ENCODE results near the gene F12. TPM values are rescaled to one million over a fixed set of nuclear protein-coding genes. Genes with fewer than 3 reads are reported as not detected.

The F12 gene
- total RNA-seq, 1 experiment from 2014 or later: 13.4 TPM

DNA sequence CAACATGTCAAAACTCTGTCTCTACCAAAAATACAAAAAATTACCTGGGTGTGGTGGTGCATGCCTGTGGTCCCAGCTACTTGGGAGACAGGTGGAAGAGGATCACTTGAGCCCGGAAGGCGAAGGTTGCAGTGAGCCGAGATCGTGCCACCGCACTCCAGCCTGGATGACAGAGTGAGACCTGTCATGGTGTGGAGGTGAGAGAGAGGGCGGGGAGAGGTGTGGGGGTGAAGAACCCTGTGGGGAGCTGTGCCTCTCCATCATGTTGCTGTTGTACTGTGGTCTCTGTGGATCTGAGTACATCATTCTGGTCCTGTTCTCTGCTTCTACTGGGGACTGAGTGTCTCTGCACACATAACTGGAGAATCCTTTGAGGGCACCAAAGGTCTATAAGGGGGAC is 36.5 kb downstream of the F12 start:
- Histone ChIP-seq H3K27ac (ENCODE audit: low read length) (no peak overlapping the region), H3K9me3 (ENCODE audit: control insufficient read depth, insufficient read depth, low read depth, low read length) (no peaks in the 10 kb centered on the region), H3K4me1 (ENCODE audit: control insufficient read depth, insufficient read depth, low read length) (no peaks in the 10 kb centered on the region), H3K36me3 (ENCODE audit: control insufficient read depth, insufficient read depth, low read length) (no peaks in the 10 kb centered on the region; the same call in 1 of the 2 replicates), H3K27me3 (ENCODE audit: control insufficient read depth, insufficient read depth, low read length) (no peaks in the 10 kb centered on the region), H3K4me3 (ENCODE audit: low read depth in 2 of 2, low read length in 2 of 2) (no peak overlapping the region)
- ChIA-PET CTCF (interaction anchor here (1.2 kb wide), 1 partner anchor 10 kb away, joined by 5 read pairs; no protein-coding TSS in a partner anchor), POLR2A (no interaction called here)
- in situ Hi-C loops (cut with HindIII; ENCODE audit: low pct_unique_long_range_greater_than_20kb, low sequenced_read_pairs): no loop called here
- intact Hi-C loops (cut with micrococcal nuclease; ENCODE audit: unreplicated experiment): no loop called here
- no TSS peak for BruUV-seq (replicated peaks)
- DNase-seq (ENCODE audit: low read depth, low spot score): no peak
- ATAC-seq: no peak
- no peak for TF ChIP-seq POLR2AphosphoS5 (IDR thresholded peaks at IDR 0.05; ENCODE audit: low read depth, low read length)
- TF ChIP-seq, protein P1, sequence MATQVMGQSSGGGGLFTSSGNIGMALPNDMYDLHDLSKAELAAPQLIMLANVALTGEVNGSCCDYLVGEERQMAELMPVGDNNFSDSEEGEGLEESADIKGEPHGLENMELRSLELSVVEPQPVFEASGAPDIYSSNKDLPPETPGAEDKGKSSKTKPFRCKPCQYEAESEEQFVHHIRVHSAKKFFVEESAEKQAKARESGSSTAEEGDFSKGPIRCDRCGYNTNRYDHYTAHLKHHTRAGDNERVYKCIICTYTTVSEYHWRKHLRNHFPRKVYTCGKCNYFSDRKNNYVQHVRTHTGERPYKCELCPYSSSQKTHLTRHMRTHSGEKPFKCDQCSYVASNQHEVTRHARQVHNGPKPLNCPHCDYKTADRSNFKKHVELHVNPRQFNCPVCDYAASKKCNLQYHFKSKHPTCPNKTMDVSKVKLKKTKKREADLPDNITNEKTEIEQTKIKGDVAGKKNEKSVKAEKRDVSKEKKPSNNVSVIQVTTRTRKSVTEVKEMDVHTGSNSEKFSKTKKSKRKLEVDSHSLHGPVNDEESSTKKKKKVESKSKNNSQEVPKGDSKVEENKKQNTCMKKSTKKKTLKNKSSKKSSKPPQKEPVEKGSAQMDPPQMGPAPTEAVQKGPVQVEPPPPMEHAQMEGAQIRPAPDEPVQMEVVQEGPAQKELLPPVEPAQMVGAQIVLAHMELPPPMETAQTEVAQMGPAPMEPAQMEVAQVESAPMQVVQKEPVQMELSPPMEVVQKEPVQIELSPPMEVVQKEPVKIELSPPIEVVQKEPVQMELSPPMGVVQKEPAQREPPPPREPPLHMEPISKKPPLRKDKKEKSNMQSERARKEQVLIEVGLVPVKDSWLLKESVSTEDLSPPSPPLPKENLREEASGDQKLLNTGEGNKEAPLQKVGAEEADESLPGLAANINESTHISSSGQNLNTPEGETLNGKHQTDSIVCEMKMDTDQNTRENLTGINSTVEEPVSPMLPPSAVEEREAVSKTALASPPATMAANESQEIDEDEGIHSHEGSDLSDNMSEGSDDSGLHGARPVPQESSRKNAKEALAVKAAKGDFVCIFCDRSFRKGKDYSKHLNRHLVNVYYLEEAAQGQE (IDR thresholded peaks at IDR 0.05; ENCODE audit: insufficient read depth in 1 of 2, low read depth in 2 of 2, low read length in 1 of 2): no peak
- TF ChIP-seq, protein P2, sequence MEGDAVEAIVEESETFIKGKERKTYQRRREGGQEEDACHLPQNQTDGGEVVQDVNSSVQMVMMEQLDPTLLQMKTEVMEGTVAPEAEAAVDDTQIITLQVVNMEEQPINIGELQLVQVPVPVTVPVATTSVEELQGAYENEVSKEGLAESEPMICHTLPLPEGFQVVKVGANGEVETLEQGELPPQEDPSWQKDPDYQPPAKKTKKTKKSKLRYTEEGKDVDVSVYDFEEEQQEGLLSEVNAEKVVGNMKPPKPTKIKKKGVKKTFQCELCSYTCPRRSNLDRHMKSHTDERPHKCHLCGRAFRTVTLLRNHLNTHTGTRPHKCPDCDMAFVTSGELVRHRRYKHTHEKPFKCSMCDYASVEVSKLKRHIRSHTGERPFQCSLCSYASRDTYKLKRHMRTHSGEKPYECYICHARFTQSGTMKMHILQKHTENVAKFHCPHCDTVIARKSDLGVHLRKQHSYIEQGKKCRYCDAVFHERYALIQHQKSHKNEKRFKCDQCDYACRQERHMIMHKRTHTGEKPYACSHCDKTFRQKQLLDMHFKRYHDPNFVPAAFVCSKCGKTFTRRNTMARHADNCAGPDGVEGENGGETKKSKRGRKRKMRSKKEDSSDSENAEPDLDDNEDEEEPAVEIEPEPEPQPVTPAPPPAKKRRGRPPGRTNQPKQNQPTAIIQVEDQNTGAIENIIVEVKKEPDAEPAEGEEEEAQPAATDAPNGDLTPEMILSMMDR (IDR thresholded peaks at IDR 0.05): no peak
- TF ChIP-seq TCF7L2 (IDR thresholded peaks at IDR 0.05; ENCODE audit: low read depth, low read length): no peak
- TF ChIP-seq SIN3A (IDR thresholded peaks at IDR 0.05; ENCODE audit: borderline replicate concordance, insufficient read depth, low read depth, low read length): no peak

DNA sequence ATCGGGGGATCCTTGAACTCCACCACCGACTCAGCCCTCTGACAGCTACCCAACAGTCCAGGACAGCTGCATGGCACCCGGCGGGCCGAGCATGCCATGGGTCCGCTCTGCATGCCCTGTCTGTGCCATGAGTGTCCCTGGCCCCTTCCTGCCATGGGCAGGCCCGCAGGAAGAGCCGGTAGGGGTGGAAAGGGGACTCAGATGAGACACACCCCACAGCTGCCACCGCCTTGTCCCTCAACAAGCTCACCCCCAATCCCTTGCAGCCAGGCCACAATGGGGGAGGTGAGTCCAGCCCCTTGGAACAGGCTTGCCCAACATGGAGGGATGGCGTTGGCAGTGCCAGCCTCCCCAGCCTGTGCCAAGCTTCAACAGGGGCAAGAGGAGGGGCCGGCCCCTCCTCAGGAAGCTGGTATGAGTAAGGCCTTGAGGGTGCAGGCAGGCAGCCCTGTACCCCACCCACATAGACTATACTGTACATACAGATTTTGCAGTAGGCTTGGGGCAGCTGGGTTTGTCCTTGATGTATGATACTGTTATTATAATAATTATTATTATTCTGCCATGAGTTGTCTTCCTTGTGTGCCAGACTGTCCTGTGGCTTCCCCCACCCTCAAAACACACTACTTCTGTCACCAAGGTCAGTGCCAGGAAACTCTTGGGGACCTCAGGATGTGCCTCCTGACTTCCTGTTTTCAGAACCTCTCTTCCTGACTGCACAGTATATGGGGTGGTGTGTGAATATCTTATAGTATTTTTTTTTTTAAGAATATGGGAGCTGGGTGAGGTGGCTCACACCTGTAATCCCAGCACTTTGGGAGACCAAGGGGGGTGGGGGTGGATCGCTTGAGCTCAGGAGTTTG is 37.1 kb downstream of the F12 start:
- Histone ChIP-seq H3K9me3 (ENCODE audit: control insufficient read depth, insufficient read depth, low read depth, low read length) (no peaks in the 10 kb centered on the region), H3K36me3 (ENCODE audit: control insufficient read depth, insufficient read depth, low read length) (no peaks in the 10 kb centered on the region; the same call in 1 of the 2 replicates), H3K4me1 (ENCODE audit: control insufficient read depth, insufficient read depth, low read length) (peaks cover 4% of the 10 kb centered on the region; the same call in 1 of the 2 replicates), H3K27ac (ENCODE audit: low read length) (no peak overlapping the region), H3K4me3 (ENCODE audit: low read depth in 2 of 2, low read length in 2 of 2) (no peak overlapping the region), H3K27me3 (ENCODE audit: control insufficient read depth, insufficient read depth, low read length) (no peaks in the 10 kb centered on the region)
- no peak for TF ChIP-seq POLR2AphosphoS5 (IDR thresholded peaks at IDR 0.05; ENCODE audit: low read depth, low read length)
- TF ChIP-seq, protein P1 (IDR thresholded peaks at IDR 0.05; ENCODE audit: insufficient read depth in 1 of 2, low read depth in 2 of 2, low read length in 1 of 2): no peak
- no peak for TF ChIP-seq SIN3A (IDR thresholded peaks at IDR 0.05; ENCODE audit: borderline replicate concordance, insufficient read depth, low read depth, low read length)
- TF ChIP-seq, protein P2 (IDR thresholded peaks at IDR 0.05): no peak
- TF ChIP-seq TCF7L2 (IDR thresholded peaks at IDR 0.05; ENCODE audit: low read depth, low read length): no peak
- DNase-seq (ENCODE audit: low read depth, low spot score): no peak
- CTCF ChIA-PET: interaction anchor here (0.6 to 1.2 kb wide), 3 partner anchors 11 to 30 kb away, joined by 3 to 8 read pairs (median 5); no protein-coding TSS in a partner anchor
- in situ Hi-C loops (cut with HindIII; ENCODE audit: low pct_unique_long_range_greater_than_20kb, low sequenced_read_pairs): no loop called here
- ATAC-seq: no peak
- intact Hi-C loops (cut with micrococcal nuclease; ENCODE audit: unreplicated experiment): no loop called here
- POLR2A ChIA-PET: no interaction called here
- BruUV-seq (replicated peaks): no TSS peak

All from Panc1 (cell line).